NCI-H226 (cell line): Measurements from ENCODE around the gene CDA.

Experiments
- DNase-seq: peaks from one replicate; pipeline ENCODE4 v3.0.0-alpha.2; 2015

The CDA gene

DNA sequence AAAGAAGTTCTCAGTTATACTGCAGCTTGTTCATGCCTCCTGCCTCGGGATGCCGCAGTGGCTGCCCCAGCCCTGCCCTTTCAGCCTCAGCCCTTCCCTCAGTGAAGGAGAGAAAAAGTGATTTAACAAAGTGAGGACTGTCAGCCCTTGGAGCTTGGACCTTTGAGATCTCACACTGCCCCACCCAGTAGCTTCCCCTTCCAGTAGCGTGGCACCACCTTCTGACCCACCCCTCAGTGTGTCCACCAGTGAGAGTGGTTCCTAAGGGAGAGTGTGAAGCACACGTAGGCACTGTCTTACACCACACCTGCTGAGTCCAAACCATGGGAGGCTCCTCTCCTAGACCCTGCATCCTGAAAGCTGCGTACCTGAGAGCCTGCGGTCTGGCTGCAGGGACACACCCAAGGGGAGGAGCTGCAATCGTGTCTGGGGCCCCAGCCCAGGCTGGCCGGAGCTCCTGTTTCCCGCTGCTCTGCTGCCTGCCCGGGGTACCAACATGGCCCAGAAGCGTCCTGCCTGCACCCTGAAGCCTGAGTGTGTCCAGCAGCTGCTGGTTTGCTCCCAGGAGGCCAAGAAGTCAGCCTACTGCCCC is at the start of gene CDA:
TSS of gene CDA (plus strand) at position 464 of the 592 bp plus-strand sequence. CDS start at position 497, 33 bp downstream.
- no peak for DNase-seq

DNA sequence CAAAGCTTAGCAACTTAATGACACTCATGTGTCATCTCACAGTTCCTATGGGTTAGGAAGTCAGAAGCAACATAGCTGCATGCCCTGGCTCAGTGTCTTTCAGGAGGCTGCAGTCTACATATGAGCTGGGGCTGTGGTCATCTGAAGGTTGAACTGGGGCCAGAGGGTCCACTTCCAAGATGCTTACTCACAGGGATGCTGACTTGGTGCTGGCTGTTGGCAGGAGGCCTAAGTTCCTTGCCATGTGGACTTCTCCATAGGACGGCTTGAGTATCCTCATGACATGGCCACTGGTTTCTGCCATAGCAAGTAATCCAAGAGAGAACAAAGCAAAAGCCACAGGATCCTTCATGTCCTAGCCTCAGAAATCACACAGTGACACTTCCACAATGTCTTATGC is 48.6 kb upstream of the CDA start:
- DNase-seq: no peak

DNA sequence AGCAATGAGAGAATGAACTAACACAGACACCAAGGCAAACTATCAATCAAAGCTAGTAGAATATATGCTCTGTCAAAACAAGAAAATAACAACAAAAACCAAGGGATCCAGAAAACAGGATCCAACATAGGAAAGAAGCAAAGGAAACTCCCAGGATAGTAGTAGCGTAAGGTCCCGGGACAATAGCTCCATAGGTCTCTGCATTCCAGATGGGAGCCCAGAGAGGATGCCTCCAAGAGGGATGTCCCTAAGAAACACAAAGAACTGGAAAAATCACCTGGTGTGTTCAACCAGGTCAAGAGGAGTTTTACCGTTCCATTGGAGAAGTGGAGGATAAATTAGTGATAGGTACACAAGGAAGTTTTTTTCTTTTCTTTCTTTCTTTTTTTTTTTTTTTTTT is 42.3 kb upstream of the CDA start:
- DNase-seq: no peak

DNA sequence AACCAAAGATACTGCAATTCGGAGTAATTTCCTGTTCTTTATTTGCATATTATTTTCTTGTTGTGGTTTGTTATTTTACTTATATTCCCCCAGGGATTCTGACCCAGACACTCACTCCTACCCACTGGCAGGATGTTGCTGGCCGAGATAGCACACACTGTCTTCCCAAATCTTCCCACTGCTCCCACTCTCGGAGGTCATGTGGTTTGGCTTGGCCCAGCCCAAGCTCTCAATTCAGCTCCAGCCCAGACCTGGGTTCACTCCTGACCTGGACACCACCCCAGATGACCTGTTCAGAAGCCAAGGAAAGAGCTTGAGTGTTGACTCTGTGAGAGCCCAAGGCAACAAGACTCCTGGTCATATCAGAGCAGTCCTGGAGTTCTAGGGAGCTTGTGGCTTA is 37.7 kb upstream of the CDA start:
- no peak for DNase-seq

DNA sequence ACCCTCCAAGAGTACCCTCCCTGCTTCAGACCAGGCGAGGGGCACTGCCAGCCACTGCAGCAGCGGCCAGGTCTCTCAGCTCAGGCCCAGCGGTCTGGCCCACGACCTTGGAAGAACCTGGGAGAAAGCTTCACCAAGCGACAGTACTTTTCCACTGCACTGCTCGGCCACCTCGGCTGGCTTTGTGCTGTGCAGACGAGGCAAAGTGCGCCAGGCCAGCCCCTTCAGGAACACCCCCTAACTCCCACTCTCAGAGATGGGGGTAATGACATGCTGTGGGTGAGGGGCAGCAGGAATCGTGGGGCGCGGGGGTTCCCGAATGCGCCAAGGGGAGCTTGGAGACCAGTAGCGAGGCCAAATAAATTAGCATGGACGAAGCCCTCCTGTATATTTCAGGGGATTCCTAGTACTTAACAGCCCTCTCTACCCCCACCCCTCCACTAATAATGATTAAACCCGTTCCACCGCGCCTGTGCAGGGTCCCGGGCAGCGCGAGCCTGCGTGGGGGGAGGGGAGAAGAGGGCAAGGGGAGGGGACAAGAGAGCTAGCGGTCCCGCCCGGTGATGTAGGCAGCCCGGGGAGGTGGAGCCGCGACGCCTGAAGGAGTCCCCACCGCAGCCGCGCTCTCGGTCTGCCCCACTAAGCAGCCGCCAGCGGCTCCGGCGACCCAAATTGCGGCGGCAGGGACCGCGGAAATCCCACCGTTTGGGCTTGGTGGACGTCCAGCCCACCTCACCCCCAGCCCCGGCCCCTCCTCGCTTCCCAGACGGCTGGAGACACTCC is 36.8 kb upstream of the CDA start, which contains the start of gene FAM43B:
TSS of gene FAM43B (plus strand) at position 629 of the 783 bp plus-strand sequence. CDS start 401 bp downstream, outside the sequence.
- no peak for DNase-seq

DNA sequence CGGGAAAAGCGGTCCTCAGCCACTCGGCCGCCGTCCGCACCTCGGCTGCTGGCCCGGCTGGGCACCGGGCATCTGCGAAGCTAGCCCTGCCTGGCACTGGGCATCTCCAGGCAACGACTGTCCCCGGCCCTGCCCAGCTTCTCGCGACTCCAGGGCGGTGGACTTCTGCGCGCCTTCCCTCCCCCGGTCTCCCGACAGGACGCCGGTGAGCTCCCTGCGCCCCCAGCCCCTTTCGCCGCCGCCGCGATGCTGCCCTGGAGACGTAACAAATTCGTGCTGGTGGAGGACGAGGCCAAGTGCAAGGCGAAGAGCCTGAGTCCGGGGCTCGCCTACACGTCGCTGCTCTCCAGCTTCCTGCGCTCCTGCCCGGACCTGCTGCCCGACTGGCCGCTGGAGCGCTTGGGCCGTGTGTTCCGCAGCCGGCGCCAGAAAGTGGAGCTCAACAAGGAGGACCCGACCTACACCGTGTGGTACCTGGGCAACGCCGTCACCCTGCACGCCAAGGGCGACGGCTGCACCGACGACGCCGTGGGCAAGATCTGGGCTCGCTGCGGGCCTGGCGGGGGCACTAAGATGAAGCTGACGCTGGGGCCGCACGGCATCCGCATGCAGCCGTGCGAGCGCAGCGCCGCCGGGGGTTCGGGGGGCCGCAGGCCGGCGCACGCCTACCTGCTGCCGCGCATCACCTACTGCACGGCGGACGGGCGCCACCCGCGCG is 36.0 kb upstream of the CDA start:
- DNase-seq: no peak

DNA sequence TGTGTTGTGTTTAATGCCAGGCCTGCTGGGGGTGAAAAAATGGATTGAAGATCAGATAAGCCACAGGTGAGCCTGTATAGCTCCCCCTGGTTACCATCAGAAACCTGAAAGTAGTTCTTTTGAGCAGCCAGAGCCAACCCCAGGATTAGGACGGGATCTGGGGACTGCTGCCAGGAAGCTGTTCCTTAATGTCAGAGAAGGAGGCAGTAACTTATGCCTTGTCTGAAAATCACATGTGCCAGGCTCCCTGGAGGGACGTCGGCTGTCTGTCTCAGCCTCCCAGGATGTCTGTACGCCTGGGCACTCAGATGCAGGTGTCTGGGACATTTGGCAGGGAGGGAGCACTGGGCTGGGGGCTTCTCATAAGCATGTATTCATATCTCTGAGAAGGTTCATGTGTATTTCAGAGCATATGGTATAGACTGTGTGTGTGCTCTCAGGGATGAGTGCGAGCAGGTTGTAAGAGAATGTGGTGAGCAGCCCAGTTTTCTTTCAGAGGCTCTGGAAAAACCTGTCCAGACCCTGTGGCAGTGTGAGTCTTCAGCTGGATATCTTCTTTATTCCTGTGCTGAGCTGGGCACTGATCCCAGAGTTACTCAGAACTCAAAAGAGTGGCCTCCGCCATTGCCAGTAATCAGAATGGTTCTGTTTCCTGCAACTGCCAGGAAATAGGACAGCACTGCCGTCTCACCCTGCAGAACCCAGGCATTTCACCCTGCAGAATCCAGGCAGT is 33.7 kb upstream of the CDA start:
- DNase-seq: no peak

DNA sequence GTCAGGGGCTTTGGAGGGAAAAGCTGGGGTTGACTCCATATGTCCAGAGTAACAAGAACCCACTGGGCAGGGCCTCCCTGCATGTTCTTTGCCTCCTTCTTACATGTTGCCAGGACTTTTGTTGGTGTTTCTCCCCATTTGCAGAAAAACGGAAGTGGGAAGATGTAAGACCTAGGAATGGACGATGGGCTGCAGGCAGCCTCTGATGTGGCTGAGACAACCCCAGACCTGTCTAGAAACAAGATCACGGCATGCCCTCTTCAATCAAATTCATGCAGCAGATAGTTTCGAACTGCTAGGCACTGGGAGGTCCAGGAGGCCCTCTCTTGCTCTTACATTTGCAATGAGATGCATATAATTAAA is 33.2 kb upstream of the CDA start:
- DNase-seq: no peak

DNA sequence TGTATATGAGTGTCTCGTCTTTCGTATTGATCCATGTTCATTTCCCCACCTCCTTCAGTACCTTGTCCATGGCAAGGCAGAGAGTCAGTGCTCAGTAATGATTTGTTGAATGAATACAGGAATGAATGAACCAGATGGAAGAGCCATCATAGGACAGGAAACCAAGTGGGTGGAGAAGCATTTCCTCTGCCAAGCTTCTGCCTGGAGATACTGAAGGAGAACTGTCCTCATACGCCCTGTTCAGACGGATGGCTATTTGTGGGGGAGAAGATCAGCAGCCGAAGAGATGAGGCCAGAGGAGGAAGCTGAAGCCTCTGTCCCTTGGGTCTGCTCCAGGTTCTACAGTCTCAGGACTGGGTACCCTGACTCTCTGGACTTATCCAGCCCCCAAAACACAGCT is 30.7 kb upstream of the CDA start:
- DNase-seq: no peak

DNA sequence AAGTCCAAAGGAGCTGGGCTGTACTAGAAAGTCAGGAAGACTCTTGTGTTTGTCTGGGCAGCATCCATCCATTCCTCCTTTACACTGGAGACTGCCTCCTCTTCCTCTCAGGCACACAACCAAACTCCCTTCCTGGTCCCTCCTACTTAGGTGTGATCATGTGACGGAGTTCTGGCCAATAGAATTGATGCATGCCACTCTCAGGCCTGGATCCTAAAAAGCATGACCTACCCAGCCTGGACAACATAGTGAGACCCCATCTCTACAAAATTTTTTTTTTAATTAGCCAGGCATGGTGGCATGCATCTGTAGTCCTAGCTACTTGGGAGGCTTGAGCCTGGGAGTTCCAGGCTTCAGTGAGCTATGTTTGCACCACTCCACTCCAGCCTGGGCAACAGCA is 27.9 kb upstream of the CDA start:
- DNase-seq: no peak

DNA sequence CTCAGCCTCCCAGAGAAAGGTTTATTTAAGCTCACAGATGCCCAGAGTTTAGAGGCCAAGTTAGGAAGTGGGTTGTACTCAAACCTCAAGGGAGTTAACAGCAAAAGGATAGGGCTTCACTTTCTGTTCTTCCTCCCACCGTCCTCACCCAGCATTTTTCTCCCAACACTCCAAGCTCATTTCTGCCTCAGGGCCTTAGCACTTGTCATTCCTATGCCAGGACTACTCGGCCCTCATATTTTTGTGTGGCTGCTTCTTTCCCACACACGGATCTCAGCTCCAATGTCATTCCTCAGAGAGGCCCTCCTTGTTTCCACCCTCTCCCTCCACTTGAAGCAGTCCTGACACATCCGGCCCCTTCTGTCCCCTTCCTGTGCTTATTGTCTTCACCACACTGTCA is 23.7 kb upstream of the CDA start:
- no peak for DNase-seq

DNA sequence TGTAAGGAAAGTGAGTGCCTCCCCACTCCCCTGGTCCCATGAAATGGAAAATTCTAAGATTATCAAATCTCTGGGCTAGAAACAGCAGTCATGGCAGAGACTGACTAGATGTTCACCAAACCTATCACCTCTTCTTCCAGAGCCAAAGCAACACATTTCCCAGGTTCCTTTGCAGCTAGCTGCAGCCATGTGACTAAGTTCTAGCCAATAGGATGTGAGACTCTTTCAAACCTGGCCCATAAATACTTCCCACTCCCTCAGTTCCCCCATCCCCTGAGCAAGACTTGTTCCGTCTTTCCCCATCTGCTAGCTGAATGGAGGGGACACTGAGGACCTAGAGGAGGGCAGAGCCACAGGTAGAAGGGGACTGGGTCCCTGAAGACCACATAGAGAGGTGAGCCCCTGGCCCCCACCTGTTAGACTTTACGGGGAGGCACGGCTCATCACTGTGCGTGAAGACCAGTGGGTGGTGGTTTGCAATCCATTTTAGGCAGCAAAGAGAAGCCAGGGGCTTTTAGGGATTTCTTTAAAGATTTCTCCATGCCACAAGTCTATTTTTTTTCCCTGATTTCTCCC is 19.3 kb upstream of the CDA start:
- DNase-seq: no peak

DNA sequence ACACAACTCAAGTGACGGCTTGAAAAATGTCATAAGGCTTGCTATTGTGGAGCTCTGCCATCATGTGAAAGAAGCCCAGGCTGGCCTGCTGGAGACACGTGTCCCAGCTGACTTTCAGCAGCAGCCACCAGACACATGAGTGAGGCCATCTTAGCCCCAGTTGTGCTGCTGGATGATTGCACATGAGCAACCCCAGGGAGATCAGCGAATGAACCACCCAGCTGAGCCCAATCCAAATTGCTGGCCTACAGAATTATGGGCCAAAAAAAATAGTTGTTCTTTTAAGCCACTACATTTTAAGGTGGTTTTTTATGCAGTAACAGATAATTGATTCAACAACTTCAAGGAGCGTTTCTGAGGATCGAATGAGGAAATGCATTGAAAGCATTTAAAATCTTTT is 17.5 kb upstream of the CDA start:
- DNase-seq: no peak

DNA sequence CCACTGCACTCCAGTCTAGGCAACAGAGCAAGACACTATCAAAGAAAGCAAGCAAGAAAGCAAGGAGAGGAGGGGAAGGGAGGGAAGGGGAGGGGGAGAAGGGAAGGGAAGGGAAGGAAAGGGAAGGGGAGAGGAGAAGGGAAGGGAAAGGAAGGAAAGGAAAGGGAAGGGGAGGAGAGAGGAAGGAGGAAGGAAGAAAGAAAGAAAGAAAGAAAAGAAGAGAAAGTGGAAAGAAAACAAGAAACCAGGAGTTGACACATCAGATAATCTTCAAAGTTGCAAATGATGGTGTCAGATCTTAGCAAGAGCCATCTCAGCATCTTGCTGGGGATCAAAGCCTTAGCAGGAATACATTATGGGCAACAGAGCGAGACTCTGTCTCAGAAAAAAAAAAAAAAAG is 14.9 kb upstream of the CDA start:
- no peak for DNase-seq

DNA sequence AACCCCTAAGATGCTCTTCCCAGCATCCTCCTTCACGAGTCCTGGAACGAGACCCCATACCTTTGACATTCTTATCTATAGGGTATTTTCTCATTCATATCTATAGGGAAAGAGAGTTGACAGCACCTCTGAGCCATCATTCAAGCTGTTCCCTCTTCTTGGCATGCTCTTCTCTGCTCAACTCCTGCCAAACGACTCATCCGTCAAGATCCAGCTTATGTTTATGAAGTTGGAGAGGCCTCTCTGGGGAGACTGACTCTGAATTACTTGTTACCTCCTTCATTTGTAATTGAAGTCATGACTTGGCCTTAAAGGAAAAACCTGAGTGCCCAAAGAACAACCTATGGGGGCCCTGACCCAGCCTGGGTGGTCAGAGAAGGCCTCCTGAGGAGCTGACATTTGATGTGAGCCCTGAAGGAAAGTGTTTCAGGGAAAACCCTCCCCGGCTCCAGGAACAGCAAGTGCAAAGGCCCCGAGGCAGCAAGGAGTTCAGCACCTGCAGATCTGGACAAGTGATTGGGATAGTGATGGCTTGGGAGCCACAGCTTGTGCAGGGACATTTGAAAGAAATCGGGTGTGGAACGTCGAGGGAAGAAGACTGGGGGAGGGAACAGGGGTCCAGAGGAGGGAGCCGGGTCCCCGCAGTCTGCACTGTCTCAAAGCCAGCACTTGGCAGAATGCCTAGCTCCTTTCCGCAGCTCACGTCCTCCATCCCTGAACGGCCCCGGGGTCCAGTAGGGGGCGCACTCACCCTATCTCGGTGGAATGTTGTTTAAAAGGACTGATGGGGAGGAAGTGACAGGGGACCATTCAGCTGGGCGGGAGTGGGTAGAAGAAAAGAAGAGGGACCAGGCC is 14.0 kb upstream of the CDA start:
- peak; percentile 51 for DNase-seq

DNA sequence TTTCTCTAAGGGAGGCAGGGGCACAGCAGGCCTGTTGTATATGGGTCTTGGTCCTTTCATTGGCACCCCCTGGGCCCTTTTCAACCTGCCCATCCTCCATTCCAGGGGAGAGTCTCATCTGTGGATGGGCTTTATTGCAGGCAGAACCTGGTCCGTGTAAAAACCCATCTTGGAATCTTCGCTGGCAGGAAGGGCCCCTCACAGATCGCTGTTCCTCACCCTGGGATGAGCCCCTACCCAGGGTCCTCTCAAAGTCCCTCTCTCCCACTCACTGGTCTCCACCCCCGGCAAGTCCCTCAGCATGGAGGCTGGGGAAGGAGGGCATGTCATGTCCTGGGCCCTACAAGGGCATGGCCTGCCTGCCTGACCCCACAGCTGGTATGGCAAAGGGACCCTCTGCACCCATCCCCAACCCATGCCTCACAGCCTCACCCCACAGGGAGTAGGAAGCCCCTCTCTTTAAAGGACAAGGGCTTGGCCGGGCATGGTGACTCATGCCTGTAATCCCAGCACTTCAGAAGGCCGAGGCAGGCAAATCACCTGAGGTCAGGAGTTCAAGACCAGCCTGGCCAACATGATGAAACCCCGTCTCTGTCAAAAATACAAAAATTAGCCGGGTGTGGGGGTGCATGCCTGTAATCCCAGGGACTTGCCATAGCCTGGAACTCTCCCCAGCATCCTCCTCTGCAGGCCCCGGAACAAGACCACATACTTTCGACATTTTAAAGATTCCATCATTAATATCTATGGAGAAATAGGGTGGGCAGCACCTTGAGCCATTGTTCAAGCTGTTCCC is 13.2 kb upstream of the CDA start:
- no peak for DNase-seq

DNA sequence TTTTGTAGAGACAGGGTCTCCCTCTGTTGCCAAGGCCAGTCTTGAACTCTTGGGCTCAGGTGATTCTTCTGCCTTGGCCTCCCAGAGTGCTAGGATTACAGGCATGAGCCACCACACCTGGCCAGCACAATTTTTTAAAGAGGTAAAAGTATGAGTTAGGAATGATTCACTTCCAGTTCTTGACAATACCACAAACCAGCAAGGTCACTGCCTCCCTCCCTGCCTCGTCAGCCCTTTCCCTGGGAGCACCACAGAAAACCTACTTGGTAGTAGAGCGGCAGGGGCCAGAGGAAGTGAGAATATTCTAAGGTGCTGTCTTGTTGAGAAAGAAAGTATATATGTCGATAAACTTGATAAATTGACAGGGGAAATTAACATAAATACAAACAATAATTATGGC is 10.8 kb upstream of the CDA start:
- peak; percentile 28 for DNase-seq

DNA sequence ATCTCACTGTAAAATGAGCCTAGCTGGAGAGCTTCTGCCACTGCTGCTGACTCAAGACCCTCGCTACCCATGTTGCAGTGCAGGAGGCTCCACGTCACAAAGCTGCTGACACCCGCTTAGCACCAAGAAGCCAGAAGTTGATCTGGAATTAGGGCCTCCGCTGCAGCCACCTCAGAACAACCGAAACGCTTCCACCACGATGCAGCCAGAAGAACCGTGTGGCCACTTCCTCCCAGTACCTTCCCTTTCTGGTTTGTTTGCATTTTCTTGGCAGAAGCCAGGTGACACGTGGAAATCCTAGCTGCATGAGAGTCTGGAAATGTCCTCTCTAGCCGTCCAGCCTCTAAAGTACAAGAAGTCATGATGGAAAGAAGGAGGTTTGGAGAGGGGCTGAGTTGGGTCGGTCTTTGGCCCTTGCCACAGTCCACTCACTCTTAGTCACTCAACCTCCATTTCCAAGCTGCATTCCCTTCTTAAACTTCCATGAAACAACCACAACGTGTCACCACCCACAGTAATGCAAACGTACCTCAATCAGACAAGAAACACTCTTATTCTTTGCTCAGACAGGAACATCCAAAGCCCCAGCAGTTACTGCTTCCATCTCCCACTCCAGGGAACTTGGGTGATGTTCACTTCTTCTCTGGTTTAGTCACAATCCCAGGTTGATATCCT is 10.0 kb upstream of the CDA start:
- no peak for DNase-seq

DNA sequence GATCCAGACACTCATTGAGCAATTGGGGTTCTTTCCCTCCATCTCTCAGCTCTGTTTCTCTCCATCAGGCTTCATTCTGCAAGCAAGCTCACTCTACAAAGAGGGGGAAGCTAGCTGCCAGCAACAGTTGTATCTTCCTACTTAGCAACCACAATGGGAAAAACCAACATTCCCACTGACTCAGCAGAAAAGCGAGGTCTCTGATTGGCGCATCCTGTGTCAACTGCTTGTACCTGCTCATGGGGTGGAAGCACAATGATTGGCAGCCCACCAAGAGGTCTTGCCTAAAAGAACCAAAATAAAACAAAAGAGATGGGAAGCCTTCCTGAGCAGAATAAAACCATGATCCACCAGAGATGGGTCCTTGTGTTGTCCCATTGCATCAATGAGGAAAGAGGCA is 4.0 kb upstream of the CDA start:
- peak; percentile 61 for DNase-seq

DNA sequence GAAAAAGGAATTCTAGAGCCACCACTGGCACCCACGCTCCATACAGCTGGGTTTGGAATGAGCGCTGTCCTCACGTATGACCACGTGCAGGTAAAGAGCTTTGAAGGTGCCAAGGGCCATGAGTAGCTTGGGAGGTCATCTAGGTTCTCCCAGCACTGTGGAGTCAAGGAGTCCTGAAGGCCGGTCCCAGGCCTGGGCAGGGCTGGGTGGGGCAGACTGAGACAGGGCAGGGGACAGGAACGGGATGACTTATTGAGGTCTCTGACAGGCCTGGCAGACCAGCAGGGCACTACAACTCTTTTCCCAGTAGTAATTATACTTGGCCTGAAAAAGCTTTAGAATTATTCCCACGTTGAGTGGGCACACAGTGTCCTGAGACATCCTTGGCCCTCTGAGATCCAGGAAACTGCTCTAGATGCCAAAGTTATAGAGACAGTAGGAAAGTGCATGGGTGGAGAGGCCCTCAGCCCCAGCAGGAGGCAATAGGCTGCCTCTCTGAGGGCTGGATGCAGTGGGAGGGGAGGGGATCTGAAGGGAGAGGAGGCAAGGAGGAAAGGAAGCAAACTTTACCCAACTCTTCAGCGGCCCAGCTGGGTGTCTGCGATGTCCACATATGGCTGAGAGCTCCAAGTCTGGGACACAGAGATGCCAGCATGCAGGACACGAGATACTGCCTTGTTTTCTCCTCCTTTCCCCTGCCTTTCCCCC is 1.8 kb upstream of the CDA start:
- DNase-seq: no peak
